ENCODE data around the gene MCUR1. TPM values are rescaled to one million over a fixed set of nuclear protein-coding genes. Genes with fewer than 3 reads are reported as not detected.
A peak's percentile ranks its signal among the peaks of the same experiment; 100 is the strongest.
"Not testable (repeated sequence)": the region's sequence is repeated elsewhere in the genome, so short reads cannot be mapped to it uniquely, and the experiment has no call there.

MCUR1 gene, protein sequence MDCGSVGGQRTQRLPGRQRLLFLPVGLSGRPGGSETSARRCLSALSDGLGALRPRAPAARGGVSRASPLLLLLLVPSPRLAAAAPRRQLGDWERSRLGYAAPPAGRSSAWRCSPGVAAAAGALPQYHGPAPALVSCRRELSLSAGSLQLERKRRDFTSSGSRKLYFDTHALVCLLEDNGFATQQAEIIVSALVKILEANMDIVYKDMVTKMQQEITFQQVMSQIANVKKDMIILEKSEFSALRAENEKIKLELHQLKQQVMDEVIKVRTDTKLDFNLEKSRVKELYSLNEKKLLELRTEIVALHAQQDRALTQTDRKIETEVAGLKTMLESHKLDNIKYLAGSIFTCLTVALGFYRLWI
- 22.7 TPM for total RNA-seq

DNA sequence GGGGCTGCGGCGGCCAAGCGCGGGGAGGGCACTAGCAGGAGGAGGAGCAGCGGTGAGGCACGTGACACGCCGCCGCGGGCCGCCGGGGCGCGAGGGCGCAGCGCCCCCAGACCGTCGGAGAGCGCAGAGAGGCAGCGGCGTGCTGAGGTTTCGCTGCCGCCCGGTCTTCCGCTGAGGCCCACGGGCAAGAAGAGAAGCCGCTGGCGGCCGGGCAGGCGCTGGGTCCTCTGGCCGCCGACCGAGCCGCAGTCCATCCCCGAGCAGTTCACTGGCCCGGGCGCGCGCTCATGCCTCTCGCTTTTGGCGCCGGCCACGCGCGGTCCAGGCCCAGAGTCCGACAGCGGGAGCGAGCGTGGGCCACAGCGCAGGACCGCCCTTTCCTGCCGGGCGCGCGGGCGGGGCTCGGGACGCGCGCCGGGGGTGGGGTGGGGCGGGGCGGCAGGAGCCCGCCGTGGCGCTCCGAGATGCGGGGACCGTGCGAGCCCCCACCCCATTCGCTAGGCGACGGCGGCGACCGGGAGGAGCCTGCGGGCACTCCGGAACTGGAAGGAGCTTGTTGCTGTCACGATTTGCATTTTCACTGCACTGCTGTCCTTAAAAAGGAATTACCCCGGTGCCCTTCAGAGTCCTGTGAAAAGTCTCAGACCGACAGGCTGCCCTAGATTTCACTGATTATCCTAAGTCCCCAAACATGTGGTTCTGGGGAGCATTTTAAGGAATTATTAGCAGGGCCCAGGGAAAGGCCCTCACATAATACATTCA, at the start of gene MCUR1:
Gene MCUR1 (minus strand): TSS at position 382 of the 762 bp plus-strand sequence. CDS start 128 bp downstream, at position 254.
- ATAC-seq (peak; percentile 95), DNase-seq (ENCODE audit: low spot score) (peak; percentile 89)
- intact Hi-C loops (cut with DNase I), result no loop called here

DNA sequence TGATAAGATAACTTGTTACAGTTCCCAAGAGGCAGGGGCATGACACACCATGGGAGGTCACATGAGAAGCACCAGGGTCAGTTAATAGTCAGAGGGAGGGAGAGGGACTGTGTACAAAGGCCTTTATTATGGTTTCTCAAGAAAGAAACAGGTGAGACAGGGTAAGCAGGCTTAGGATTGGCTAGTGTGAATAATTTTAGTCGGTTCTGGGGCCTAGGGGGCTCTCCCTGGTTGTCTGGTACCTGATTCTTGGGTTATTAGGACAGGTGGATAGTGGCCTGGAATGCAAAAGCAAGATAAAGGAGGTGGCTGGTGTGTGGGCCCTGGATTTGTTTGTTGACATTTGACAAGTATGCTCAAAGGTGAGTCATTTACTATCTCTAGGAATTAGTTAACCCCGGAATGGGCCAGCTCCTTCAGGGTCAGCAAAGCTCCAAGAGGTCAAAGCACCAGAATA, 49.4 kb upstream of the MCUR1 start:
- ATAC-seq, result no peak
- intact Hi-C loops (cut with DNase I), result no loop called here
- DNase-seq (ENCODE audit: low spot score), result no peak

DNA sequence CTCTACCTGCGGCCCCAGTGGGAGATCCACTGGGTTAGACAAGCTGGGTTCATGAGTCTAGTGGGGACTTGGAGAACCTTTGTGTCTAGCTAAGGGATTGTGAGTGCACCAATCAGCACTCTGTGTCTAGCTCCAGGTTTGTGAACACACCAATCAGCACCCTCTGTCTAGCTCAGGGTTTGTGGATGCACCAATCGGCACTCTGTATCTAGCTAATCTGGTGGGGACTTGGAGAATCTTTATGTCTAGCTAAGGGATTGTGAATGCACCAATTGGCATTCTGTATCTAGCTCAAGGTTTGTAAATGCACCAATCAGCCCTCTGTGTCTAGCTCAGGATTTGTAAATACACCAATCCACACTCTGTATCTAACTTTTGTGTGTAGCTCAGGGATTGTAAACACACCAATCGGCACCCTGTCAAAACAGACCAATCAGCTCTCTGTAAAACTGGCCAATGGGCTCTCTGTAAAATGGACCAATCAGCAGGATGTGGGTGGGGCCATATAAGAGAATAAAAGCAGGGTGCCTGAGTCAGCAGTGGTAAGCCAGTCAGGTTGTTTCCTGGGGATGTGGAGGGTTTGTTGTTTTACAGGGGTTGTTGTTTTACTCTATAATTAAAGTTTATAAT, 46.3 kb upstream of the MCUR1 start:
- ATAC-seq; intact Hi-C loops (cut with DNase I); DNase-seq (ENCODE audit: low spot score): not testable (repeated sequence)

DNA sequence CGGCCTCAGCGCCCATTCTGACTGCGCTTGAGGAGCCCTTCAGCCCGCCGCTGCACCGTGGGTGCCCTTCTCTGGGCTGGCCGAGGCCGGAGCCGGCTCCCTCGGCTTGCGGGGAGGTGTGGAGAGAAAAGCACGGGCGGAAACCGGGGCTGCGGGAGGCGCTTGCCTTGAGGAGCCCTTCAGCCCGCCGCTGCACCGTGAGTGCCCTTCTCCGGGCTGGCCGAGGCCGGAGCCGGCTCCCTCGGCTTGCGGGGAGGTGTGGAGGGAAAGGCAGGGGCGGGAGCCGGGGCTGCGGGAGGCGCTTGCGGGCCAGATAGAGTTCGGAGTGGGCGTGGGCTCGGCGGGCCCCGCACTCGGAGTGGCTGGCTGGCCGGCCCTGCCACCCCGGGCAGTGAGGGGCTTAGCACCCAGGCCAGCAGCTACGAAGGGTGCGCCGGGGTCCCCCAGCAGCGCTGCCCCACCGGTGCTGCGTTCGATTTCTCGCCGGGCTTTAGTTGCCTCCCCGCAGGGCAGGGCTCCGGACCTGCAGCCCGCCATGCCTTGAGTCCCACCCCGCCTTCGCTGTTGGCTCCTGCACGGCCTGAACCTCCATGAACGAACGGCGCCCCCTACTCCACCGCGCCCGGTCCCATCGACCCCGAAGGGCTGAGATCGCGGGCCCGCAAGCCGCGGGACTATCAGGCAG, 45.7 kb upstream of the MCUR1 start:
- intact Hi-C loops (cut with DNase I), result no loop called here
- DNase-seq (ENCODE audit: low spot score) (no peak), ATAC-seq (no peak)

DNA sequence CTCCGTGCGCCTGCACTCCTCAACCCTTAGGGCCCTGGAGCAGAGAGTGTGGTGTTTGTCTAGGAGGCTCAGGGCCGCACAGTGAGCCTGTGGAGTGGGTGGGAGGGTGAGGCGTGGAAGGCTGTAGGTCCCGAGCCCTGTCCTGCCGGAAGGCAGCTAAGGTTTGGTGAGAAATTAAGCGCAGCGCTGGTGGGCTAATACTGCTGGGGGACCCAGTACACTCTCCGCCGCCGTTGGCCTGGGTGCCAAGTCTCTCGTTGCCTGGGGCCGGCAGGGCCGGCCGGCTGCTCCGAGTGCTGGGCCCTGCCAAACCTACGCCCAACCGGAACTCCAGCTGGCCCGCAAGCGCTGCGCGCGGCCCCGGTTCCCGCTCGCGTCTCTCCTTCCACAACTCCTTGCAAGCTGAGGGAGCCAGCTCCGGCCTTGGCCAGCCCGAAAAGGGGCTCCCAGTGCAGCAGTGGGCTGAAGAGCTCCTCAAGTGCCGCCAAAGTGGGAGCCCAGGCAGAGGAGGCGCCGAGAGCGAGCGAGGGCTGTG, 40.4 kb upstream of the MCUR1 start:
- intact Hi-C loops (cut with DNase I), result no loop called here
- ATAC-seq, result no peak
- DNase-seq (ENCODE audit: low spot score), result no peak

DNA sequence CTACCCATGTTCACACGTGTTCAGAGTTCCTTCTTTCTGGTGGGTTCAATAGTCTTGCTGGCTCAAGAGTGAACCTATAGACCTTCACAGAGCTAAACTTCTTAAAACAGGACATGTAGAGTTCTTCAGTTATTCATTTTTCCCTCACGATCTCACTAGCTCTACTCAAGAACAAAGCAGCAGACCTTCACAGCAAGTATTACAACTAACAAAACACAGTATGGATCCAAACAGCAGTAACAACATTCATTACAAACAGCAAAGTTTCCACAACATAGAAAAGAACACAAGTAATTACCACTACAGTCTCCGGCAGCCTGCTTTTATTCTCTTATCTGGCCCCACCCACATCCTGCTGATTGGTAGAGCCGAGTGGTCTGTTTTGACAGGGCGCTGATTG, 39.5 kb upstream of the MCUR1 start:
- ATAC-seq, result no peak
- intact Hi-C loops (cut with DNase I), result no loop called here
- no peak for DNase-seq (ENCODE audit: low spot score)

DNA sequence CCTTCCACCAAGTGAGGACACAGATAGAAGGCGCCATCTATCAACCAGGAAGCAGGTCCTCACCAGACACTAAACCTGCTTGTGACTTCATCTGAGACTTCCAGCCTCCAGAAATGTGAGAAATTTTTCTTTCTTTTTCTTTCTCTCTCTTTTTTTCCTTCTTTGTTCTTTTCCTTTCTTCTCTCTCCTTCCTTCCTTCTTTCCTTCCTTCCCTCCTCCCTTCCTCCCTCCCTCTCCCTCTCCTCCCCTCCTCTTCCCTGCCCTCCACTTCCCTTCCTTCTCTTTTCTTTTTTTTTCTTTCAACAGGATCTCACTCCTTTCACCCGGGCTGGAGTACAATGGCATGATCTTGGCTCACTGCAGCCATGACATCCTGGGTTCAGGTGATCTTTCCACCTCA, 37.4 kb upstream of the MCUR1 start:
- ATAC-seq (no peak), DNase-seq (ENCODE audit: low spot score) (no peak)
- intact Hi-C loops (cut with DNase I), result no loop called here

DNA sequence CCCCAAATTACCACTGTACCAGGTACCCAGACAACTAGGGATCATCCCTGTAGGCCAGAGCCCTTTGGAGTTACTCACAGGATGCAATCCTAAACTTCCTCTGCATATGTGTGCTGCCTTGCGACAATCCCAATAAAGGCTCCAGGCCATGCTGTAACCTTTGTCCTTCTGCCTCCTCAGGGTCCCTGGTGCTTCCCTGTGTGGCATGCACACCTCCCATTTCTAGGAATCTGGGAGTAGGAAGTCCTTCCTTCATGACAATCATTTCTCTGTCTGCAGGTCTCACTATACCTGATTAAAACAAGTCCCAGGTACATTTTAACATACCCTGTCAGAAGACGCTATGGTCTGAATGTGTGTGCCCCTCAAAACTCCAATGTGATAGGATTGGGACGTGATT, 37.0 kb upstream of the MCUR1 start:
- no peak for ATAC-seq
- DNase-seq (ENCODE audit: low spot score), result no peak
- intact Hi-C loops (cut with DNase I), result no loop called here

DNA sequence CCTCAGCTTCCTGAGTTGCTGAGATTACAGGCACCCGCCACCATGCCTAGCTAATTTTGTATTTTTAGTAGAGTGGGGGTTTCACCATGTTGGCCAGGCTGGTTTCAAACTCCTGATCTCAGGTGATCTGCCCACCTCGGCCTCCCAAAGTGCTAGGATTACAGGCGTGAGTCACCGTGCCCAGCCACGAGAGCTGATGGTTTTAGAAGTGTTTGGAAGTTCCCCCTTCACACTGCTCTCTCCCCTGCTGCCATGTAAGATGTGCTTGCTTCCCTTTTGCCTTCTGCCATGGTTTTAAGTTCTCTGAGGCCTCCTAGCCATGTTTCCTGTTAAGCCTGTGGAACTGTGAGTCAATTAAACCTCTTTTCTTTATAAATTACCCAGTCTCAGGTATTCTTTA, 36.3 kb upstream of the MCUR1 start:
- ATAC-seq; DNase-seq (ENCODE audit: low spot score); intact Hi-C loops (cut with DNase I): not testable (repeated sequence)

DNA sequence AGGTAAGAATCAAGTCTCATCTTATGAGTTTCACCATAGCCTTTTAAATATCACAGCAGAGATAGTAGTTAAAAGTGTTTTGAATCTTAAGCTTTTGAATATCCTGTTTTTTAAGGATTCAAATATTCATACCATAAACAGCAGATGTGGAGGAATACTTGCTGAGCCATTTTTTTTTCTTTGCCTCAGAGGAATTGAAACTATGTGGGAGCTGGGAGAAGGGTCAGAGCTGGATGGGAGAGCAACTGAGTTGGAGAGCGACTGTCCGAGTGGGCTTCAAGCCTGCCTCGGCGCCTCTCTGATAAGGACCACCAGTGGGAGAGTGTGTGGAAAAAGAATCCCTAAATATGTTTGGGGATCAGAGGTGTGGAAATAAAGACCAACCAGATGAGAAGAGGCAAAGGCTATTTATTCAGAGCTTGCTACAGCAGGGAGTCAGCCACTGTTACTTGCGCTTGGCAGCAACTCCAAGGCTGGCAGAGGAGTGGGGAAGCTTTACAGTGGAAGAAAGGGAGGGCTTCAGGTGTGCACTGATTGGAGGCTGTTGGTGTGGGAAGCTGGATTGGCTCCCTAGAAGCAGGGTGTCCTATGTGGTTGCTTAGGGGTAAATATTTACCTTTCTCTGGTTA, 34.3 kb upstream of the MCUR1 start:
- peak; percentile 44 for ATAC-seq
- DNase-seq (ENCODE audit: low spot score), result no peak
- intact Hi-C loops (cut with DNase I), result no loop called here

DNA sequence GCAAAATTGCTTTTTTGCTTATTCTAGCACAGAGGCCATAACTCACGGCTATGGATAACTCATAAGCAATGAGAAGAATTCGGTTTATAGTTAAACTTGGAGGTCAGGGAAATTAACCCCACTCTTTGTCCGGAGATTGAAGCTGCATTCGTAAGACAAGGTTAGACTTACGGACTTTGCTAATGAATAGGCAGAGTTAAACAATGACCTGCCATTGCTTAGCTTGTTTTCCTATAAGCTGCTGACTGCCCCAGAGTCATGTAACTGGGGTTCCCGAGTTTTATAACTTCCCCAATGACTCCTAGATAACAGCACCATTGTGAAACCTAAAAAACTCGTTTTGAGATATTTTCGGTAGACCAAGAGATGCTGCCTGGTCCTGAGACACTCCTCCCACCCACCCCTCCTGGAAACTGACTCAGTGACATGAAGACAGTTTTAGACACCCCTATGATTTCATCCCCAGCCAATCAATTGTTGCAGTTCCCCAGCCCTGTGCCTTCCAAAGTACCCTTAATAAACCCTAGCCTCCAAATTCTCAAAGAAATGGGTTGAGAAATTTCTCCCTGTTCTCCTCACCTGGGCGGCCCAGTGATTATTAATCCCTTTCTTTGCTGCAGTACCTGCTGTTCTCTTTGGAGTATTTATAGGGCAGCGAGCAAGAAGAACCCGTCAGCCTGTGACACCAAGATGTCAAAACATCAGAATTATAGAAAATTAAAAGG, 33.1 kb upstream of the MCUR1 start:
- ATAC-seq, result no peak

DNA sequence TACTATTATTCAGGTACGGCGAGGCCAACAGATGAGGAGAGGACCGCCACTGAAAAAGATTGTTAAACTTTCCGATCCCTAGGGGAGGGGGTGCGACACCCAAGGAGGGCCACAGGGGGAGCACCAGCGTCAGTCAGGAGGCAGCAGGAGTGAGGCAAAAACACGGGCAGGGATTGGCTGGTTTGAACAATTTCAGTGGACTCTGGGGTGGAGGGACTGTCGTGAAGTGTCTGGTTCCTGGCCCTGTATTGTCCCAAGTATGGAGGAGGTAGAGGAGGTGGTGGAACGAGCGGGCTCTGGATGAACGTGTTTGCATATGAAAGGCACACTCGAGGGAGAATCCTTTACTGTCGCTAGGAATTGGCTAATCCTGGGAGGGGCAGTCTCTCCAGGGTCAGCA, 32.5 kb upstream of the MCUR1 start:
- intact Hi-C loops (cut with DNase I), result no loop called here
- DNase-seq (ENCODE audit: low spot score), result no peak
- ATAC-seq, result no peak

More for the DNA sequence above, 33.1 kb upstream of the MCUR1 start:
- intact Hi-C loops (cut with DNase I), result no loop called here
- no peak for DNase-seq (ENCODE audit: low spot score)

DNA sequence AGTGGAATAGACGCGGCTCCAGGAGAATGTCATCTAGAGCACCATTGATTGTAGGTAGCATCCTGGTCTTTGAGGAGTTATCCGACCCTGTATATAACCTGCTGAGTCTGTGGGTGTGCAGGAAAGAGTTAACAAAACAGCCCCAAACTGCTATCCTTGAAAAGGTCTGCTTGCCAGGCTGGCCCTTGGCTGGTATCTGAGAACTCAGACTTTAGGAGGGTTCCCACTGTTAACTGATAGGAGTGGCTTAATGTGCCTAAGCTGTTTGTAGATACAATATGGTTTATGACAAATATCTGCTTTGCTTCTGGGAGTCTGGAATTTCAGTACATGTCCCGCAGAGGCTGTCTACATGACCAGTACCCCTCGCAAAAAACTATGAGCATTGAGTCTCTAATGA, 27.6 kb upstream of the MCUR1 start:
- intact Hi-C loops (cut with DNase I), result no loop called here
- DNase-seq (ENCODE audit: low spot score) (no peak), ATAC-seq (no peak)

DNA sequence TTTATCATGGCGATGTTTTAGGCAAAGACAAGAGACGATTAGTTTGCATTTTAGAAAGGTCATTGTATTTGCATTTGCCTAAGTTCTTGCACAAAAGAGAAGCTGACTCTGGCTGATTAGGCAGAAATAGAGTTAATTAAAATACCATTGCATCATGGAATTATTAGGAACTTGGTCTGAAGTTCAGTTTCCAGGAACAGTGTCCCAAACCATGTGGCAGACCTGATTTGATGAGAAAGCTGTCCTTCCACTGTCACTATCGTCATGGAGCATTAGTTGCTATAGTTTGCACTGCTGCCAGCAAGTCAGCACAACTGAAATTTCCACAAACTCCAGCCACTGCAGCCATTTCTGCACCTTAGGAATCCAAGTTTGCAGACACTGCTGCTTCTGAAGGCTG, 24.3 kb upstream of the MCUR1 start:
- no peak for ATAC-seq
- no peak for DNase-seq (ENCODE audit: low spot score)
- intact Hi-C loops (cut with DNase I), result no loop called here

DNA sequence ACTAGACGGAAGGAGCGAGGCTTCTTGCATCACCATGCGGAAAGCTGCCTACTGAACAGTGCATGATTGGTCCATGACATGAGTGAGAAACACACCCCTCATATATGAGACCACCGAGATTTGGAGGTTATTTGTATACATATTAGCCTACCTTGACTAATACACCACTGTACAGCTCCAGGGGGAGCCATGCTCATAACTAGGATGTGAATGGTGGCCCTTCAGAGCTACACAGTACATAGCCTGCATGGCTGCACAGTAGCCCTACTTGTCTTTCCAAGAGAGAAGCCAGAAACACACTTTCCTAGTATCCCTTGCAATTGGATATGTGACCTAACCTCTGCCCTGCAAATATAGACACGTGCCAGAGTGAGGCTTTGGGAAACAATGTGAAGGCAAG, 21.8 kb upstream of the MCUR1 start:
- ATAC-seq (no peak), DNase-seq (ENCODE audit: low spot score) (no peak)
- intact Hi-C loops (cut with DNase I), result no loop called here

DNA sequence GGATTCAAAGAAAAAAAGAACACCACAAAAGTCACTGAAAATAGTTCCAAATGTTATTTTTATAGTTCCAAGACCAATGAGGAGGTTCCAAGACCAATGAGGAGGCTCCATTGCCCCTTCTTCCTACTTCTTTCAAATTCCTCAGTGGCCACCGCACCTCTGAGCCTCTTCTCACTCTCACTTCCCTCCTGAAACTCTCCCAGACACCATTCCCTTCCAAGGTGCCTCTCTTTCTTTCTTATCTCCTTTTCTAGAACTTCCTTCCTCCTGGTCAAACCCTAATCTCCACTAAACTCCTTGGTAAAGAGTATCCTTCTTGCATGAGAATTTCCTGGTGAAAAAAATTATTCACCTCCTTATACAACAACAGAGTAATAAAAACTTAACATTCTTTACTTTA, 20.4 kb upstream of the MCUR1 start:
- ATAC-seq (no peak), DNase-seq (ENCODE audit: low spot score) (no peak)
- intact Hi-C loops (cut with DNase I), result no loop called here

DNA sequence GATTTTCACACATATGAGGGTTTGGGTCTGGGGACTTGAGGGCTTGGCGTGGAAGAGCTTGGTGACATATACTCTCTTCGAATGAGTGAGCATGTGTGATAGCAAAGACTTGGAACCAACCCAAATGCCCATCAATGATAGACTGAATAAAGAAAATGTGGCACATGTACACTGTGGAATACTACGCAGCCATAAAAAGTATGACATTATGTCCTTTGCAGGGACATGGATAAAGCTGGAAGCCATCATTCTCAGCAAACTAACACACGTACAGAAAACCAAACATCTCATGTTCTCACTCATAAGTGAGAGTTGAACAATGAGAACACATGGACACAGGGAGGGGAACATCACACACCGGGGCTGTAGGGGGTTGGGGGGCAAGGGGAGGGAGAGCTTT, 19.7 kb upstream of the MCUR1 start:
- DNase-seq (ENCODE audit: low spot score); ATAC-seq; intact Hi-C loops (cut with DNase I): not testable (repeated sequence)

DNA sequence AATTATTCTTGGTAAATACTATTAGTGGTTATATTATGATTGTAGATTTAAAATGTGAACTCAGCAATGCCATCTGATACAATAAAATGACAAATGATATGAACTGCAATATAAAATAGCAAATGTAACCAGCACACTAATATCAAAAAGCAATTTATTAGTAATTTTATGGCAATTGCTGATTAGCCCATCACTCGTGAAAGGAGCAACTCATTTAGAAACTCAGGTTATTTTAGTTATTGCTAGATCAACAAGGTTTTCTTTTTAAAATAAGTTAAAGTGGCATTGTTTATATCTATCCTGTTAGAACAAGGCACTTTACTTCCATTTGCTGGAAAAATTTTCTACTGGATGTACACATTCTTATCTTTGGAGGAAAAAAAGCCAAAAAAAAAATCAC, 18.4 kb upstream of the MCUR1 start:
- no peak for ATAC-seq
- no peak for DNase-seq (ENCODE audit: low spot score)
- intact Hi-C loops (cut with DNase I), result no loop called here

Measured in sciatic nerve (tissue), 2 donors.